MV-4-11 (cell line): ENCODE data around the gene CDKAL1.
A peak's percentile ranks its signal among the peaks of the same experiment; 100 is the strongest.
"Not testable (repeated sequence)": the region's sequence is repeated elsewhere in the genome, so short reads cannot be mapped to it uniquely, and the experiment has no call there.

Experiments
- DNase-seq: peaks from one replicate; lab custom pipeline; 2025; lab: John Stamatoyannopoulos, UW

CDKAL1 gene

DNA sequence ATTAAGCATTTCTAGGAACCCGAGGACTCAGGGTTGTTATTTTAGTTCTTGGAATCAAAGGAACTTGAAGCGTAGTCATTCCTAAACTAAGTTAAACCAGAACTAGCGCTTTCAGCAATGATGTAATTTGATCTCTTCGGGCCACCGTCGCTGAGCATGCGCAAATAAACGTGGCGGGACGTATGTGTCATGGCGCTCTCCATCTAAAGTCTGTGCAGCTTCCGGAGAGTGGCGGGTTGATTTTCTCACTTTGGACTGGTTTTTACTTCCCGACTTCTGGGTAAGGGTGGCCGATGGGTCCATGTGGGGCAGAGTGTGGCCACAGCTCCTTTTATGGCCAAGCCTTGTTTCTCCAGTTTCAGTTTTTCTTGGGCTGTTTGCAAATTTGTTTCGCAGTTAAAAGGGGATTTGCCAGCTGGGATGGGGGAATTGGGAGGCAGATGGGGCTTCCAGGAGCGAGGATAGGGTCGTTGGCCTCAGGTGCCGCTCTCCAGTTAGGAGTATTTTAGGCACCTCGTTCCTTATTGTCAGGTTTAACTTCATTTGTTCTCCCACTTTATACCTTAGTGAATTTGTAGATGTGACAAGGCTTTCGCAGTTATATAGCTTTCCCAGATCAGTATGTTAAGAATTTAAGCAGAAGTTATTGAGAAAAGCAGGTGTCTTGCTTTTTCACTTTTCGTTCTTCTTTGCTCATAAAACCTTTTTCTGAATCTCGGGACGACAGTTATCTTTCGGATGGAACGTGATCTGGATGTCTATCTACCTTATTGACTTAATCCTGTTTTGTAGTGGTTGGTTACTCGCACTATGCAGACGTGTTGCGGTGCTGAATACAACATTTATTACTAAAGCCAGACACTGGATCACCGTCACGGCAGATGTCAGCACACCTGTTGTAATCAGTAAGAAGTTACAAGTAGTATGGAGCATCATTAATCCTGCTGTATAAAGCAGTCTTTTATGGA, at the start of gene CDKAL1:
Gene CDKAL1 (plus strand): TSS at position 163 of the 968 bp plus-strand sequence. CDS start 11,894 bp downstream, outside the sequence.
- DNase-seq: peak; percentile 95

DNA sequence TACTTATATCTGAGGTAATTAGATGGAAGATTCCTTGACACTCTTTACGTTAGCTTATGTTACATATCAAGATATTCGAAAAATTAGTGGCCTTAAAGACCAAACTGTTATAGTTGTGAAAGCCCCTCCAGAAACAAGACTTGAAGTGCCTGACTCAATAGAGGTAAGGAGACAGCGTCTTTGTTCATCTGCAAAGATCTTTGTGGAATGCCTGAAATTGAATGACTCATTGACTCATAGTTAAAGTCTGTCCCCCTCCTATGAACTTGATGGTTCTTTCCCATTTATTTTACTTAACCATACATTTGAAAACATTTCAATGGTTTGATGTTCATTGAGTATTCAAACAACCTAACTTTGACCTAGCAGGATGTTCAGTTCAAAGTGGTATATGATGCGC, 47.6 kb upstream of the CDKAL1 start:
- no peak for DNase-seq

DNA sequence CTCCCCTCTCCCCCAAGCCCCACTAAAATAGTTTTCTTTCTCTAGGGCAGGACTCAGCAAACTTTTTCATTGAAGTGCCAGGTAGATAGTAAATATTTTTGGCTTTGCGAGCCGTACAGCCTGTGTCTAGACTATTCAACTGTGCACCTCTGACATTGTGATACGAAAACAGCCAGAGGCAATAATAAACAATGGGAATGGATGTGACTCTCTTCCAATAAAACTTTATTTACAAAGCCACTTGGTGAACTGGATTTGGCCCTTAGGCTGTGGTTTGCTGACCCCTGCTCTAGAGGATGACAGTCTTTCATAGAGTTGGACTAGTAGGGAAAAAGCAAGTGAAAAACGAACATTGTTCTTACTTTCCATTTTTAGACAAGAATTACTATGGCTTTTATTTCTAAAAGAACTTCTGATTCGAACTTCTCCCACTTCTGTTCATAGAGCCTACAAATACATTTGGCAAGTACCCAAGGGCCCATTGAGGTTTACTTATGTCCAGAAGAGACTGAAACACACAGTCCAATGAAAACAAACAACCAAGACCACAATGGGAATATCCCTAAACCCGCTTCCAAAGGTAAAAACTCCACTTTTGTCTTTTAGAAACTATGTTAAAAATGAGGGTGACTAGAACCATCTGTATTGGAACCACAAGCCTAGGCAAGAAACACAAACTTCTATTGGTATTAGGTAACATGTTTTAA, 46.4 kb upstream of the CDKAL1 start:
- DNase-seq: no peak

DNA sequence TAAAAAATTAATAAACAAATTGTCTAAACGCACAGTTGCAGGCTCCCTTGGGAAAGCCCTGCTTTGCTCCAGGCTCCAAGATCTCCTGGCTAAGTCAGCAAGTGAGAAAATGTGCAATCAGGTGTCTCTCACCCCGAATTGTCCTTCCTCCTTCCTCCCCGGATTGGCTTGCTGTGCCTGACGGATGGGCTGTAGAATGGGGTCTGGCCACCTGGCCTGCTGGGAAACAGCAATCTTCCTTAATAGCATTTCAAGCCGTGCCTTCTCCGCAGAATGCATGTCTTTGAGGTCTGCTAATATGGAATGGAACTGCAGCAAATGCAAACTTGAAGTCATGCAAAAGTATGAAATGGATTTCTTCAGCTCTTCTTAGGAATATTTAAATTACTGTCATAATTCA, 43.7 kb upstream of the CDKAL1 start:
- no peak for DNase-seq

DNA sequence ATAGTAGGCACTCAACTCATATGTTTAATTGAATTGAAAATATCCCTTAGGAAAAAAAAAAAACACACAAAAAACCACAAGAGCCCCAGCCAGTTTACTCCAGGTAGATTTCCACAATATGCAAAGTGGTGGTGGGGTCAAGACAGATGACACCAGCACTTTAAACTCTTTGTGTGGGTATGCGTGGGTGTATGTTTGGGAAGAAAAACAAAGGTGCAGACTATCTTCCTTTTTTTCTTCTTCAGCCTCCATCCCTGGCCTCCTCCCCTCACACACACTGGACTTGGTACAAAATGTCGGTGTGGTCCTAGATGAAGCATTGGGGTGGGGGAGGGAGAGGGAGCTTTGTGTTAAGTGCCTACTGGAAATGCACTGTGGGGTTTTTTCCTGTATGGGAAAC, 42.2 kb upstream of the CDKAL1 start:
- no peak for DNase-seq

DNA sequence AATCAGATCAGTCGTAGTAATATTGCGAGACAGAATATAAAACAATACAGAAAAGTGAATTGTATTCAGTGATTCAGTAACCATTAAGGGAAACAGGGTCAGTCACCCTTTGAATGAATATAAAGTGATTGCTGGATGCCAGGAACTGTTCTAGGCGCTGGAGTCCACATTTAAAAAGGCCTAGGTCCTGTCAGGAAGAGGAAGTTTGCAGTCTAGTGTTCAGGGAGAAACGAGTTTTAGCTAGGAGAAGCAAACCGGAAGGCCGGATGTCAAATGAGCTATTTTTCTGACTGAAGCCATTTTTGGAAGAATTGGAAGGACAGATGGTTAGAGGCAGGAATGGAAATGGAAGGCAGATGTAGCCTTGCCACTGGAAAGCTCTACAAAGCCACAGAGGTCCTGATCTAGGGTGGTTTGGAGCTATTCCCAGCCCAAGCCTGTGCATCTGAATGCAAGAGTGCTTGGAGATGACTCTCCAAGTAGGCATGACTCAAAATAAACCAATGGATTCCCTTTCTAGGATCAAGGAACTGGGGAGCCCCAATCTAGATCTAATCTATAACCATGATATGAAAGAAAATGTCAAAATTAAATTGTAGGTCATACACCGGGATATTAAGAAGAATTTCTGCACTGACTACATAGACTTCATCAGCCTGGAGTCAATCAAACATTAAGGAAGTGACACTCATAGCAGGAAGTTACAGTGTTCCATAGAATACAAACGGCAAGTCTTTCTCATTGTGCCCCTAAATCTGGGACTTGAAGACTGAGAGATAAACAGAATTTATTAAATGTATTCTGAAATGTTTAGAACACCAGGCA, 36.8 kb upstream of the CDKAL1 start:
- DNase-seq: peak; percentile 27

DNA sequence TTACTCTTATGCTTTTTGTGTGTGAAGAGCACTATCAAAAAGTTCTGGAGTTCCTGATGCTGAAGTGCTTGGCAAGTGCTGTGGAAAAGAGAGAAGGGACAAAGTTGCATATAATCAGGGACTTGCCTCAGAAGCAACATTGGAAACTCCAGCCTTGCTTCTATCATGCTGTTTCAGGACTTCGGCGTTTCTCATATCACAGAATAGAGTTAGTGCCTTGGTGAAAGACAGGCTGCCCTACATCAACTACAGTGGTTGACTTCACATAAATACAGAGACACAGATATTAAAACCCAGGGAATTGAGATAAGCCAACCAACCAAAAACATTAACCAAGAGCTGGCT, 36.2 kb upstream of the CDKAL1 start:
- no peak for DNase-seq

DNA sequence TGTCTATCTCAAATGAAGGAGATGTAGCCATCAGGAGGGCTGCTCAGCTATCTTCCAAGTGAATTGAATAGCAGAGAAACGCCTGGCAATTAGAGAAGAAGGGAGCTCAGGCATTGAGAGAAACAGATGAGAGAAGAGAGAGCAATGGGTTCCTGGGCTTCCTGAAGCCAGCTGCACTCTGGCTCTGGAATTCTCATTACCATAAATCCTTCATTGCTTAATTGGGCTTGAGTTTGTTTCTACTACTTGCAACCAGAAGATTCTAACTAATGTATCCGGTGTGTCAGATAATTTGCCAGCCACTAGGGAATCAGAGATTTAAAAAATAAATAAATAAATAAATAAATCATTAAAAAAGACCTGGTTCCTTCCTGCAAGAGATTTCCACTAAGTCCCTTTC, 25.0 kb upstream of the CDKAL1 start:
- DNase-seq: no peak

DNA sequence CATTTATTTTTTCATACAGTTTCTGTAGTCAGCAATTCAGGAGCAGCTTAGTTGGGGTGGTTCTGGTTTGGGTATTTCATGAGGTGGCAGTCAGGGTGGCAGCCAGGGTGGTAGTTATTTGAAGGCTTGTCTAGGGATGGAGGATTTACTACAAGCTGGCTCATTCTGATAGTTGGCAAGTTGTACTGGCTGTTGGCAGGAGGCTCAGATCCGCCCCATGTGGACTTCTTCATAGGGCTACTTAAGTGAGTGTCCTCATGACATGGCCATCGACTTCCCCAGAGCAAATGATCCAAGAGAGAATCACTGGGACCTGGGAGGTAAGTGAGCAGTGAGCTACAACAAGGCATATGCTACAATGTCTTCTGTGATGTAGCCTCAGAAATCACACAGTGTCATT, 22.4 kb upstream of the CDKAL1 start:
- DNase-seq: no peak

DNA sequence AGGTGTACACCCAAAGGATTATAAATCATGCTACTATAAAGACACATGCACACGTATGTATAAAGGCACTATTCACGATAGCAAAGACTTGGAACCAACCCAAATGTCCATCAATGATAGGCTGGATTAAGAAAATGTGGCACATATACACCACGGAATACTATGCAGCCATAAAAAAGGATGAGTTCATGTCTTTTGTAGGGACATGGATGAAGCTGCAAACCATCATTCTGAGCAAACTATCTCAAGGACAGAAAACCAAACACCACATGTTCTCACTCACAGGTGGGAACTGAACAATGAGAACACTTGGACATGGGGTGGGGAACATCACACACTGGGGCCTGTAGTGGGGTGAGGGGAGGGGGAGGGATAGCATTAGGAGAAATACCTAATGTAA, 9.0 kb upstream of the CDKAL1 start:
- not testable (repeated sequence) for DNase-seq

DNA sequence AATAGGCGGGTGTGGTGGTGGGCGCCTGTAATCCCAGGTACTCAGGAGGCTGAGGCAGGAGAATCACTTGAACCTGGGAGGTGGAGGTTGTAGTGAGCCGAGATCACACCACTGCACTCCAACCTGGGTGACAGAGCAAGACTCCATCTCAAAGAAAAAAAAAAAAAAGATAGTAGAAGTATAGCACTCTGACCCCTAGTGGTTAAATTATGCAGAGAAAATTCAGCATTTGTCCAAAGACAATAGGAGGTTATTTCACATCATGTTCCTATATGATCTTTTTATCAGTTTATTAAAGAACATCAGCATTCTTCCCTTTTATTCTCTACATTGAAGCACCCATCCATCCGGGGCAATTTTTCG, 5.2 kb upstream of the CDKAL1 start:
- DNase-seq: peak; percentile 59

DNA sequence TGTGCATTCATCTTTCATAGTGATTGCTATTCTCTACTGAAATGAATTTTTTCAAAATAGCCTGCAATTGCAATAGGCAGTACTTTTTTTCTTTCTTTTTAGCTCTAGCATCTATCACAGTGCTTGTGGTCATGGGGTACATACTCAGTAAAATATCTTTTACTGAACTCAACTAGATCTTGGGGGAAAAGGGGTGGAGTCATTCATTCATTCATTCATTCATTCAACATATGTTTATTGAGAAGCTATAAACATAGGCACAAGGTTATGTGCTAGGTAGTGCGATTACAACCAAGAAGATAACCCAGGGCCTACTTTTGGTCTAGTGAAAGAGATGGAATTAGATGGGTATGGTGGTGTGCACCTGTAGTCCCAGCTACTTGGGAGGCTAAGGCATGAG, 1.4 kb upstream of the CDKAL1 start:
- no peak for DNase-seq

DNA sequence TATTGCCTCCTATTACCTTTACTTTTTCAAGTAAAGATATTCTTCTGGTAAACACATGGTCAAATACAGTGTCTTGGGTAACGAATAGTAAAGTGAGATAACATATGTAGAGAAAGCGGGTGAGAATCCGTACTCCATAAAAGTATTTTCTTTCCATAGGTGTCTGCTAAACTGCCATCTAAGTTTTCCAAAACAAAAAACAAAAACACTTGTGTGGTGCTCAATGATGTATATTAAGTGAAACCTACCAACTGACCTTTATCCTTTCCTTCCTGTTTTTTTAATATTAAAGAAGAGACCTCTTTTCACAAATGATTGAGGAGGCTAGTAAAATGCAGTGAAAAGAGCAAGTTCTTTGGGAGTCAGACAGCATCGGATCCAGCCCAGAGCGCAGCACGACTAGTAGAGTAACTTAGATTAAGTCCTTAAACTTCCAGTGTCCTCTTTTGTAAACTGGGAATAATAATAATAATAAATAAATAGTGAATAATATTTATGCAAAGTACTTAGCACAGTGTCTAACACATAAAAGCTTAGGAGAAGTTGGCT, 437 bp upstream of the CDKAL1 start:
- DNase-seq: no peak

DNA sequence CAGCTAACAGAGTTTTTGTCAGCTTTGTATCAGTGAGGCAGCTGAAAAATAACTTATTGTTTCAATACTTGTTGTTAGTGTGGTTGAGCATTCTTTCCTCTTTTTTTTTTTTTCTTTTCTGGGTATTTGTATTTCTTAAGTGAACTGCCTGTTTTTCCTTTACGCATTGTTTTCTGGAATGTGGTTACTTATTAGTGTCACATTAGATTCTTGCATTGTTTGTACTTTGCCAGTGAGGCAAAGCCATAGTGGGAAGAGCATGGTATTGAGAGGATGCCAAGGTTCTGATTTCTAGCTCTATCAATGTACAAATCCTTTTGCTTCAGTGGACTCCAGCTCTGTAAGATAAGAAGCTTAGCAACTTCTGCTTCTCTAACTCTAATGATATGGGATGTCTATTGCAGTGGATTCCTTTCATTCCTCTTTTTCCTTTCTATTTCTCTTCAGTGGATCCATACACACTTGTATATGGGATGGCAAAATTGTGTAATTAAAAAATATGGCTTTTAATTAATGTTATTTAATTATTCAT, 3.9 kb downstream of the CDKAL1 start:
- no peak for DNase-seq

DNA sequence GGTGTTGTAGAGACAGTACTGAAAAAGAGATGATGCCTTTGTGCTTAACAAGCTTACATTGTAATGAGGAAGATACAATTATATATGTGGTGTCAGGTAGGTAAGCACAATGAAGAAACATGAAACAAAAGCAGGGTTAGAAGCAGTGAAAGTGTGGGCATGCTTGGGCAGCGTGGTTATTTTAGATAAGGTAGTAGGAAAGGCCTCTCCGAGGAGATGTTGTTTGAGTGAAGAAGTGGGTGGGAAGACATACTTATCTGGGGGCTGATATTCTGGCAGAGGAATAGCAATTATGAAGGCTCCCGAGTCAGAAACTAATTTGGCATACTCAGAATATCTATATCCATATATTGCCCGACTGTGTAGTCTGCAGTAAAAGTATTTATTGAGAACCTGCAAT, 4.7 kb downstream of the CDKAL1 start:
- no peak for DNase-seq

DNA sequence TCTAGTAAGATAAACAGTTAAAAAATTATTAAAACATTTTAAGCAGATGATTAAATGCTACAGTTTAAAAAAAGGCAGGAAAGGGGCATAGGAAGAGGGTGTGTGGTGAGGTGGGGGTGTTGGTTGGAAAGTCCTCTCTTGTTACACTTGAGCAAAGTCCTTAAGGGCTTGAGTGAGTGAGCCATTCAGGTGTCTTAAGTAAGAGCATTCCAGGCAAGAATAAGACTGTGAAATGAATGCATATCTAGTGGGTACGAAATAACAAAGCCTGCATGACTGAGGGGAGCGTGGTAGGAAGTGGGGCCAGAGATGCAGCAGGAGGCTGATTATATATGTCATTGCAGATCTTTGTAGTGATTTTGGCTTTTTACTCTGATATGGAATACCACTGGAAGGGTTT, 5.1 kb downstream of the CDKAL1 start:
- DNase-seq: no peak

DNA sequence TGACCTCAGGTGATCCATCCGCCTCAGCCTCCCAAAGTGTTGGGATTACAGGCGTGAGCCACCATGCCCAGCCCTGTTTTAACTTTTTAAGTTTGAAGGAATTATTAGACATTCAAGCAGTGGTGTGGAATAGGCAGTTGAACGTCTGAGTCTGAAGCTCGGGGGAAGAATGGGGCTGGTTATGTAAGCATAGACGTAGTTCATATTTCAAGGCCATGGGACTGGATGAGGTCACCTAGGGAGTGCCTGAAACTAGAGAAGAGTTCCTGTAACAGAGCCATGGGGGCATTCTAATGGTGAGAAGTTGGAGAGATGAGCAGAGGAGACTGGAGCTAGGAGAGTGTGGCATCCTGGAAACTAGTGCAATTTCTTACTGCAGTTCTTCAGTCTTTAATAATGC, 6.4 kb downstream of the CDKAL1 start:
- DNase-seq: peak; percentile 11

DNA sequence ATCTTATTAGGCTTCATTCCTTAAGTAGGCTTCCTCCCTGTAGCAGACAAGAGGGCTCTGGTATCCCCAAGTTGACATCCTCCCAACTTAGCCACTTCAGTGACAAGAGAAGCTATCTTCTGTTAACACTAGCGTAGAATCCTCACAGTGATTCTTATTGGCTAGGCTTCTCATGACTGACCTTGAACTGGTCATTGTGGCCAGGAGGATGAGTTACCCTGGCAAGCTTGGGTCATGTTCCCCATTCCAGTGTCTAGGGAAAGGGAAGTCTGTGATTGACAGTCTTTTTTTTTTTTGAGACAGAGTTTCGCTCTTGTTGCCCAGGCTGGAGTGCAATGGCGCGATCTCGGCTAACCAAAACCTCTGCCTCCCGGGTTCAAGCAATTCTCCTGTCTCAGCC, 7.1 kb downstream of the CDKAL1 start:
- DNase-seq: peak; percentile 46

DNA sequence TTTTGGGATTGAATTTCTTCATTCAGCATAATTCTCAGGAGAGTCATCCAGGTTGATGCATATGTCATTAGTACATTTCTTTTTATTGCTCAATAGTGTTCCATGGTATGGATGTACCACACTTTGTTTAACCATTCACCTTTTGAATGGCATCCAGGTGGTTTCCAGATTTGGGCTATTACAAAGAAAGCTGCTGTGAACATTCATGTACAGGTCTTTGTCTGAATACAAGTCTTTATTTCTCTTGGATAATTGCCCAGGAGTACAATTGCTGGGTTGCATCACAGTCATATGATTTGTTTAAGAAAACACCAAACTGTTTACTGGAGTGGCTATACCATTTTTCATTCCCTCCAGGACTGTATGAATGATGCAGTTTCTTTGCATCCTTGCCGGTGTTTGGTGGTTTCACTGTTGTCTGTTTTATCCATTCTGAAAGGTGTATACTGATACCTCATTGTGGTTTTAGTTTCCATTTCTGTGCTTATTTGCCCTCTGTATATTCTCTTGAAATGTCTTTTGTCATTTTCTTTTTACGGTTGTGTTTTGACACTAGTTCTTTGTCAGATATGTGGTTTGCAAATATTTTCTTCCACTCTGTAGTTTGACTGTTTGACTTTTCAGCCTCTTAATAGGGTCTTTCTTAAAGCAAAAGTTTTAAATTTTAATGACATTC, 8.8 kb downstream of the CDKAL1 start:
- DNase-seq: peak; percentile 4

DNA sequence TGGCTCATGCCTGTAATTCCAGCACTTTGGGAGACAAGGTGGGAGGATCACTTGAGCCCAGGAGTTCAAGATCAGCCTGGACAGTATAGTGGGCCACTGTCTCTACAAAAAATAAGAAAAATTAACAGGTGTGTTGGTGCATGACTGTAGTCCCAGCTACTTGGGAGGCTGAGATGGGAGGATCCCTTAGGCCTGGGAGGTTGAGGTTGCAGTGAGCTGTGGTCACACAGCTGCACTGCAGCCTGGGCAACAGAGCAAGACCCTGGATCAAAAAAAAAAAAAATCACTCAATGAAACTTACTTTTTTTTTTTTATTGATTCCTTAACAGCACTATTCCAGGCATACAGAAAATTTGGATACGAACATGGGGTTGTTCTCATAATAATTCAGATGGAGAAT, 14.0 kb downstream of the CDKAL1 start:
- no peak for DNase-seq

DNA sequence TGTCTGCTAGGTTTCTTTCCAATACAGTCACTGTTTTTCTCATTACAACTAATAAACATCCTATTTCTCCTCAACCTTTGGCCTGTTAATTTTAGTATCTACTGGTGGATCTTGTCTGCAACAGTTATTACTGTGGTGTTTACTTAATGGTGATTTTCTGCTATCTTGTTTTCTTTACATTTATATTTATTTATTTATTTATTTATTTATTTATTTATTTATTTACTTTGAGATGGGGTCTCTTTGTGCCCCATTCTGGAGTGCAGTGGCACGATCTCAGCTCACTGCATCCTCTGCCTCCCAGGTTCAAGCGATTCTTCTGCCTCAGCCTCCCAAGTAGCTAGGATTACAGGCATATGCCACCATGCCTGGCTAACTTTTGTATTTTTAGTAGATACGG, 15.1 kb downstream of the CDKAL1 start:
- not testable (repeated sequence) for DNase-seq
